Neural cell (in vitro differentiated cells): ENCODE data around the gene UNC13B. TPM values are rescaled to one million over a fixed set of nuclear protein-coding genes. Genes with fewer than 3 reads are reported as not detected.

Experiments used
- H2AFZ ChIP-seq: fragments of 200-600, 300-800 bp; sonication (generic), shearing (Covaris generic); 2 replicates; pipeline ENCODE4 v1.6.0; 2014; ENCODE audit warnings: low read depth, mild to moderate bottlenecking, antibody characterized with exemption, low read length, moderate library complexity
- H3F3A ChIP-seq: fragments of 200-600 bp; shearing (Covaris generic); 2 replicates; pipeline ENCODE4 v1.6.1; 2016; ENCODE audit warnings: mild to moderate bottlenecking, moderate library complexity, mixed read lengths, antibody characterized with exemption, low read length; ENCODE audit not compliant: insufficient read depth, poor library complexity, severe bottlenecking
- H3K27ac ChIP-seq: fragments of 200-600, 300-800 bp; sonication (generic), shearing (Covaris generic); 2 replicates; pipeline ENCODE4 v1.5.1; 2014; ENCODE audit warnings: mild to moderate bottlenecking, low read length, moderate library complexity
- H3K27me3 ChIP-seq: fragments of 300-800, 200-600 bp; sonication (generic), shearing (Covaris generic); 2 replicates; pipeline ENCODE4 v1.6.0; 2014; ENCODE audit warnings: mild to moderate bottlenecking, low read depth, low read length, moderate library complexity; ENCODE audit not compliant: insufficient read depth
- H3K36me3 ChIP-seq: fragments of 300-800, 200-600 bp; sonication (generic), shearing (Covaris generic); 2 replicates; pipeline ENCODE4 v1.5.1; 2014; ENCODE audit warnings: mild to moderate bottlenecking, antibody characterized with exemption, low read length, moderate library complexity; ENCODE audit not compliant: insufficient read depth
- H3K4me2 ChIP-seq: fragments of 300-800, 200-600 bp; sonication (generic), shearing (Covaris generic); 2 replicates; pipeline ENCODE4 v1.6.0; 2014; ENCODE audit warnings: mild to moderate bottlenecking, low read length
- H3K4me3 ChIP-seq: fragments of 300-800, 200-600 bp; sonication (generic), shearing (Covaris generic); 2 replicates; pipeline ENCODE4 v1.5.1; 2014; ENCODE audit warnings: mild to moderate bottlenecking, low read length, moderate library complexity
- H3K79me2 ChIP-seq: fragments of 200-600 bp; shearing (Covaris generic); replicated peaks from 2 replicates; pipeline ENCODE4 v1.6.0; 2014; ENCODE audit warnings: mild to moderate bottlenecking, low read length, moderate library complexity; ENCODE audit not compliant: insufficient read depth
- H3K9ac ChIP-seq: fragments of 300-800, 200-600 bp; sonication (generic), shearing (Covaris generic); 2 replicates; pipeline ENCODE4 v1.6.1; 2016; ENCODE audit warnings: mild to moderate bottlenecking, low read length, mixed read lengths
- H3K9me2 ChIP-seq: fragments of 200-600 bp; shearing (Covaris generic); 2 replicates; pipeline ENCODE4 v1.6.1; 2016; ENCODE audit warnings: mild to moderate bottlenecking, low read length, mixed read lengths; ENCODE audit not compliant: insufficient read depth
- H3K9me3 ChIP-seq: fragments of 200-600, 300-800 bp; sonication (generic), shearing (Covaris generic); 2 replicates; pipeline ENCODE4 v1.6.1; 2016; ENCODE audit warnings: mild to moderate bottlenecking, mixed run types, low read length, moderate library complexity, mixed read lengths
- H4K20me1 ChIP-seq: fragments of 200-600 bp; shearing (Covaris generic); 2 replicates; pipeline ENCODE4 v1.6.1; 2016; ENCODE audit warnings: mild to moderate bottlenecking, mixed run types; ENCODE audit not compliant: insufficient read depth
- EP300 ChIP-seq: fragments of 450-650 bp; conservative IDR thresholded peaks from 2 replicates; pipeline ENCODE4 v1.6.1; 2014; ENCODE audit warnings: antibody characterized with exemption, mild to moderate bottlenecking, moderate library complexity; ENCODE audit not compliant: poor library complexity, severe bottlenecking
- EZH2 ChIP-seq: fragments of 200-600, 300-800 bp; shearing (Covaris generic), sonication (generic); IDR thresholded peaks from 2 replicates; pipeline ENCODE4 v1.6.1; 2014; ENCODE audit warnings: antibody characterized with exemption, low read length, borderline replicate concordance, mild to moderate bottlenecking; ENCODE audit not compliant: insufficient read depth, poor library complexity, severe bottlenecking
- MXI1 ChIP-seq: fragments of 450-650 bp; conservative IDR thresholded peaks from 2 replicates; pipeline ENCODE4 v1.6.1; 2014; ENCODE audit warnings: antibody characterized with exemption, mild to moderate bottlenecking; ENCODE audit not compliant: poor library complexity, severe bottlenecking
- POLR2AphosphoS5 ChIP-seq: IDR thresholded peaks from 2 replicates; pipeline ENCODE4 v1.6.1; 2012
- RAD21 ChIP-seq: fragments of 450-650 bp; conservative IDR thresholded peaks from 2 replicates; pipeline ENCODE4 v1.6.1; 2014; ENCODE audit warnings: antibody characterized with exemption, mild to moderate bottlenecking, moderate library complexity
- SMC3 ChIP-seq: fragments of 450-650 bp; conservative IDR thresholded peaks from 2 replicates; pipeline ENCODE4 v1.6.1; 2014; ENCODE audit warnings: antibody characterized with exemption, mild to moderate bottlenecking, moderate library complexity; ENCODE audit not compliant: poor library complexity
- TAF1 ChIP-seq: IDR thresholded peaks from 2 replicates; pipeline ENCODE4 v1.6.1; 2012; ENCODE audit warnings: low read depth
- polyA plus RNA-seq: library from polyadenylated mRNA; depleted of rRNA; stranded (reverse); fragments of >200 nt; gene quantifications from 2 replicates; pipeline ENCODE4 v1.2.3, GENCODE V29; 2014
- TF ChIP-seq, protein P1 (sequence below): fragments of 450-650 bp; IDR thresholded peaks from 2 replicates; pipeline ENCODE4 v1.5.1; 2014; ENCODE audit warnings: antibody characterized with exemption, mild to moderate bottlenecking, moderate library complexity; ENCODE audit not compliant: poor library complexity, severe bottlenecking
- TF ChIP-seq, protein P2 (sequence below): IDR thresholded peaks from 2 replicates; pipeline ENCODE4 v1.6.1; 2012; ENCODE audit warnings: borderline replicate concordance

The UNC13B gene
- polyA plus RNA-seq, 1 donor from 2014 or later: 37.2 TPM

DNA sequence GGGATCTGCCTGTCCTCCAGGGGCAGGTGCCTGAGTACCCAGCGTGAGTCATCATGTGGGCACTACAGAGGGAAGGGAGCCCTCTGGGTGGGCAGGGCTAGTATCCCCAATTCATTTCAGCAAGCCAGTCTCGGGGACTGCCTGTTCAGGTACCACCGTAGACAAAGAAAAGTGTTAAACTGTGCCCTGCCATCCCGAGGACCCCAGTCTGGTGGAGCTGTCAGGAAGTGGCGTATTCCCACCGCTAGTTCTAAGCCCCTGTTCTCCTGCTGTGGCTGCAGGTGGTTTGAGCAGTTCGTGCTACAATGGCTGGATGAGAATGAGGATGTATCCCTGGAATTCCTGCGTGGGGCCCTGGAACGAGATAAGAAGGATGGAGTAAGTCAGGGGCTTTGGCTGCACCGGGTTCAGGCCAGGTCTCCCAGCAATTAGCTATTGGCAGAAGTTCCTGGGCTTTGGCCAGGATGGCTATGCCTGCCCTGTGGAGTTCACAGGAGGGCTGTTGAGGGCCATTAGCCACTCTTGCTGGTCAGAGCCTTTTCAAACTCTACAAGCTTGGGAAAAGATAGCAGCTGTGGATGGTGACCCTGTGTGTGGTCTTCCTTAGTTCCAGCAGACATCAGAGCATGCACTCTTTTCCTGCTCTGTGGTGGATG, 234.9 kb downstream of the UNC13B start:
- no peak overlapping the region for H2AFZ ChIP-seq
- H3F3A ChIP-seq: no peaks in the 10 kb centered on the region
- no peaks in the 10 kb centered on the region for H3K27me3 ChIP-seq
- TF ChIP-seq EZH2: no peak
- no peak for TF ChIP-seq POLR2AphosphoS5
- TF ChIP-seq MXI1: no peak
- TF ChIP-seq, protein P1, sequence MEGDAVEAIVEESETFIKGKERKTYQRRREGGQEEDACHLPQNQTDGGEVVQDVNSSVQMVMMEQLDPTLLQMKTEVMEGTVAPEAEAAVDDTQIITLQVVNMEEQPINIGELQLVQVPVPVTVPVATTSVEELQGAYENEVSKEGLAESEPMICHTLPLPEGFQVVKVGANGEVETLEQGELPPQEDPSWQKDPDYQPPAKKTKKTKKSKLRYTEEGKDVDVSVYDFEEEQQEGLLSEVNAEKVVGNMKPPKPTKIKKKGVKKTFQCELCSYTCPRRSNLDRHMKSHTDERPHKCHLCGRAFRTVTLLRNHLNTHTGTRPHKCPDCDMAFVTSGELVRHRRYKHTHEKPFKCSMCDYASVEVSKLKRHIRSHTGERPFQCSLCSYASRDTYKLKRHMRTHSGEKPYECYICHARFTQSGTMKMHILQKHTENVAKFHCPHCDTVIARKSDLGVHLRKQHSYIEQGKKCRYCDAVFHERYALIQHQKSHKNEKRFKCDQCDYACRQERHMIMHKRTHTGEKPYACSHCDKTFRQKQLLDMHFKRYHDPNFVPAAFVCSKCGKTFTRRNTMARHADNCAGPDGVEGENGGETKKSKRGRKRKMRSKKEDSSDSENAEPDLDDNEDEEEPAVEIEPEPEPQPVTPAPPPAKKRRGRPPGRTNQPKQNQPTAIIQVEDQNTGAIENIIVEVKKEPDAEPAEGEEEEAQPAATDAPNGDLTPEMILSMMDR: no peak
- no peak for TF ChIP-seq TAF1
- TF ChIP-seq SMC3: no peak
- TF ChIP-seq EP300: no peak
- TF ChIP-seq RAD21: no peak
- TF ChIP-seq, protein P2, sequence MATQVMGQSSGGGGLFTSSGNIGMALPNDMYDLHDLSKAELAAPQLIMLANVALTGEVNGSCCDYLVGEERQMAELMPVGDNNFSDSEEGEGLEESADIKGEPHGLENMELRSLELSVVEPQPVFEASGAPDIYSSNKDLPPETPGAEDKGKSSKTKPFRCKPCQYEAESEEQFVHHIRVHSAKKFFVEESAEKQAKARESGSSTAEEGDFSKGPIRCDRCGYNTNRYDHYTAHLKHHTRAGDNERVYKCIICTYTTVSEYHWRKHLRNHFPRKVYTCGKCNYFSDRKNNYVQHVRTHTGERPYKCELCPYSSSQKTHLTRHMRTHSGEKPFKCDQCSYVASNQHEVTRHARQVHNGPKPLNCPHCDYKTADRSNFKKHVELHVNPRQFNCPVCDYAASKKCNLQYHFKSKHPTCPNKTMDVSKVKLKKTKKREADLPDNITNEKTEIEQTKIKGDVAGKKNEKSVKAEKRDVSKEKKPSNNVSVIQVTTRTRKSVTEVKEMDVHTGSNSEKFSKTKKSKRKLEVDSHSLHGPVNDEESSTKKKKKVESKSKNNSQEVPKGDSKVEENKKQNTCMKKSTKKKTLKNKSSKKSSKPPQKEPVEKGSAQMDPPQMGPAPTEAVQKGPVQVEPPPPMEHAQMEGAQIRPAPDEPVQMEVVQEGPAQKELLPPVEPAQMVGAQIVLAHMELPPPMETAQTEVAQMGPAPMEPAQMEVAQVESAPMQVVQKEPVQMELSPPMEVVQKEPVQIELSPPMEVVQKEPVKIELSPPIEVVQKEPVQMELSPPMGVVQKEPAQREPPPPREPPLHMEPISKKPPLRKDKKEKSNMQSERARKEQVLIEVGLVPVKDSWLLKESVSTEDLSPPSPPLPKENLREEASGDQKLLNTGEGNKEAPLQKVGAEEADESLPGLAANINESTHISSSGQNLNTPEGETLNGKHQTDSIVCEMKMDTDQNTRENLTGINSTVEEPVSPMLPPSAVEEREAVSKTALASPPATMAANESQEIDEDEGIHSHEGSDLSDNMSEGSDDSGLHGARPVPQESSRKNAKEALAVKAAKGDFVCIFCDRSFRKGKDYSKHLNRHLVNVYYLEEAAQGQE: no peak
- H3K4me3 ChIP-seq: no peak overlapping the region
- no peaks in the 10 kb centered on the region for H3K36me3 ChIP-seq
- no peak overlapping the region for H3K9ac ChIP-seq
- no peaks in the 10 kb centered on the region for H3K9me2 ChIP-seq
- no peaks in the 10 kb centered on the region for H3K79me2 ChIP-seq
- no peaks in the 10 kb centered on the region for H3K9me3 ChIP-seq
- H3K27ac ChIP-seq: no peak overlapping the region
- no peak overlapping the region for H3K4me2 ChIP-seq
- no peaks in the 10 kb centered on the region for H4K20me1 ChIP-seq

DNA sequence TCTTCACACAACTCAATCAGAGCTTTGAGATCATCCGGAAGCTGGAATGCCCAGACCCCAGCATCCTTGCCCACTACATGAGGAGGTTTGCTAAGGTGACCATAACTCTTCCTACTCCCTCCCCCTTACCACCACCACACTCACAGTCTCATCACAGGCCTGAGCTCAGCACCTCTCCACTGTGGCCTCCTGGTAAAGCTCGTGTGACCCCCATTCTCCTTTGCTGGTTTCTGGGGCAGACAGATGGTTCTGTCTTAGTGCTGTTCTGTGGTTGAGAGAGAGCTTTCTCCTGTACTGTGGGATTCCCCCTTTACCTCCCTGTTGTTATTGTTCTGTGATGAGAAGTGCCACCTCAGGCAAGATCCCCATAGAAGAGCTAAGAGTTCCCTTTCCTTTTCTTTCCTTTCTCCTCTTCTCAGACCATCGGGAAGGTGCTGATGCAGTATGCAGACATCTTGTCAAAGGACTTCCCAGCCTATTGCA, 235.4 kb downstream of the UNC13B start:
- H3K9me2 ChIP-seq: no peaks in the 10 kb centered on the region
- no peaks in the 10 kb centered on the region for H3K9me3 ChIP-seq

More for the DNA sequence above, 235.4 kb downstream of the UNC13B start:
- Histone ChIP-seq H3K4me3 (no peak overlapping the region), H3F3A (no peaks in the 10 kb centered on the region), H4K20me1 (no peaks in the 10 kb centered on the region), H3K4me2 (no peak overlapping the region), H3K9ac (no peak overlapping the region), H3K79me2 (no peaks in the 10 kb centered on the region), H2AFZ (no peak overlapping the region), H3K27me3 (no peaks in the 10 kb centered on the region), H3K36me3 (no peaks in the 10 kb centered on the region), H3K27ac (no peak overlapping the region)
- TF ChIP-seq RAD21 (no peak), MXI1 (no peak), SMC3 (no peak), EZH2 (no peak), POLR2AphosphoS5 (no peak), EP300 (no peak), TAF1 (no peak)
- TF ChIP-seq, protein P2: no peak
- TF ChIP-seq, protein P1: no peak
